PC-3 (cell line): ENCODE measurements around the gene STRBP.

Experiments used
- EZH2 ChIP-seq: fragments of 300-600 bp; sonication (generic); IDR thresholded peaks from one replicate; pipeline ENCODE4 v1.6.1; 2017; ENCODE audit warnings: antibody characterized with exemption, mild to moderate bottlenecking, low read length; ENCODE audit not compliant: unreplicated experiment
- TF ChIP-seq, protein P1 (sequence below): fragments of 300-600 bp; sonication (generic); conservative IDR thresholded peaks from 2 replicates; pipeline ENCODE4 v1.5.1; 2017; ENCODE audit warnings: antibody characterized with exemption, low read depth, mild to moderate bottlenecking, low read length

DNA sequence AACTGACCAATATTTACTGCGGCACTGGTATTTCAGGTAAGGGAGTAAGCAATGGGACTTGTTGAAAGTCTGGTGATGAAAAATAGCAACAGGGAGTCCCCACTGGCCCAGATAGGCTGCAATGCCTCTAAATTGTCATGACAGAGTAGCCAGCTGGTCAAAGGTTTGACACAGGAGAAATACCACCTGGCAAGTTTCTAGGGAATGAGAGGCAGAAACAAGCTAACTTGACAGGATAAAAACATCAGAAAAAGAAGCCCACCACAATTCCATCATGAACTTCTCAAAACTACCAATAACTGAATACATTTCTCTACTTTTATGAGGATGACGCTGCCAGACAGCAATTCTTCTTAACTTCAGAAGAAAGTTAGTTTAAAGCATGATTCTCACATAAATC lies 99.8 kb downstream of the STRBP start:
- TF ChIP-seq EZH2 = no peak
- TF ChIP-seq, protein P1, sequence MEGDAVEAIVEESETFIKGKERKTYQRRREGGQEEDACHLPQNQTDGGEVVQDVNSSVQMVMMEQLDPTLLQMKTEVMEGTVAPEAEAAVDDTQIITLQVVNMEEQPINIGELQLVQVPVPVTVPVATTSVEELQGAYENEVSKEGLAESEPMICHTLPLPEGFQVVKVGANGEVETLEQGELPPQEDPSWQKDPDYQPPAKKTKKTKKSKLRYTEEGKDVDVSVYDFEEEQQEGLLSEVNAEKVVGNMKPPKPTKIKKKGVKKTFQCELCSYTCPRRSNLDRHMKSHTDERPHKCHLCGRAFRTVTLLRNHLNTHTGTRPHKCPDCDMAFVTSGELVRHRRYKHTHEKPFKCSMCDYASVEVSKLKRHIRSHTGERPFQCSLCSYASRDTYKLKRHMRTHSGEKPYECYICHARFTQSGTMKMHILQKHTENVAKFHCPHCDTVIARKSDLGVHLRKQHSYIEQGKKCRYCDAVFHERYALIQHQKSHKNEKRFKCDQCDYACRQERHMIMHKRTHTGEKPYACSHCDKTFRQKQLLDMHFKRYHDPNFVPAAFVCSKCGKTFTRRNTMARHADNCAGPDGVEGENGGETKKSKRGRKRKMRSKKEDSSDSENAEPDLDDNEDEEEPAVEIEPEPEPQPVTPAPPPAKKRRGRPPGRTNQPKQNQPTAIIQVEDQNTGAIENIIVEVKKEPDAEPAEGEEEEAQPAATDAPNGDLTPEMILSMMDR = no peak
